GM18951 (cell line): ENCODE data around the gene CDHR1.

ENCODE experiments used
- POLR2A ChIP-seq: IDR thresholded peaks from 4 replicates; pipeline ENCODE4 v1.6.1; 2011; ENCODE audit warnings: mild to moderate bottlenecking; ENCODE audit not compliant: insufficient read length, insufficient read depth; ENCODE audit errors: extremely low read depth
- in situ Hi-C: fragments of 300-500 bp; cut with MboI; formaldehyde crosslinking; loops from one replicate; pipeline ENCODE4 v1.12.0; 2022; ENCODE audit warnings: low sequenced_read_pairs, mixed read lengths, inconsistent platforms; ENCODE audit not compliant: unreplicated experiment

Gene CDHR1

DNA sequence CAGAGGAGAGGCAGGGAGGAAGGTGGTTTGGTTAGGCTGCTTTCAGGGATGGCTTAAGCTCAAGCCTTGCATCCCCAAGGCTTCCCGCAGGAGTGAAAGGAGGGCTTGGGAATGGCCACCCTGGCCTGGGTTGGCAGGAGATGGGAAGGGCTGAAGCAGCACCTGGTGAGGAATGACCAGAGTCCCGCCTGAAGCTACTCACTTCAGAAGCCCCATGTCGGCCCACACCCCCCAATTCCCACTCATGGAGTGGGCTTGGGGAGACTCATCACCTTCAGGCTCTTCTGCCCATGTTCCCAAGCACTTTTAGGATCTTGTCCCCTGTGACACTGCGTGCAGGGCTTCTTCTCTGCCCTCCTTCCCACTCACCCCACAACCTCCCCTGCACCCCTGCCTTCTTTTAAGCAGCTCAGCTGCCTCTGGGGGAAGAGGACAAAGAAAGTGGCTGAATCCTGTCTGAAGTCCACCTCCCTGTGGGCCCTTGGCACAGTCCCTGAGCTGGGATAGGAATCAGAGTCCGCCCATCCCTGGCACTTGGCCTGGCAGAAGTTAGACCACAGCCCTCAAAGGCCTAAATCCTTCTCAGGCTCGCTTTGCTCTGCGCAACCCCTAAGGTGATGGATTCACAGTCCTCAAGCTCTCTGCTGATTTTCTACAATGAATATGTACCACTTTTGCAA is 67.0 kb downstream of the CDHR1 start:
- in situ Hi-C loops = loop anchor here (10.0 kb wide), 2 partner anchors 103 to 273 kb away; no protein-coding TSS in a partner anchor
- no peak for TF ChIP-seq POLR2A

GRCh38 chr10:84262190-84262956 is 68.0 kb downstream of the CDHR1 start:
- in situ Hi-C loops = loop anchor here (10.0 kb wide), 2 partner anchors 102 to 272 kb away; no protein-coding TSS in a partner anchor
- TF ChIP-seq POLR2A = no peak

DNA sequence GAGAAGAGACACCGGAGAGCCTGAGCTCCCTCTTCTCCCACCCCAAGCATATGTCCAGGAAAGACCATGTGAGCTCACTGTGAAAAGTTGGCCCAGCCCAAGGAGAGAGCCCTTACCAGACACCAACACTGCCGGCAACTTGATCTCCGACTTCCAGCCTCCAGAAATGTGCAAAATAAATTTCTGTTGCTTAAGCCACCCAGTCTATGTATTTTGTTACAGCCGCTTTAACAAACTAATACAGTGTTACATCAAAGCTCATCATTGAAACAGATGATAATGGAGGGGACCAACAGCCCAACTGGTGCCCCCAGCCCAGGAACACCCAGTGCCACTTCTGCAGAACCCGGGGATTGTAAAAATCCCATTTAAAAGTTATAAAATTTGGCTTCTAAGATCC is 69.4 kb downstream of the CDHR1 start:
- in situ Hi-C loops = loop anchor here (10.0 kb wide), 2 partner anchors 101 to 271 kb away; no protein-coding TSS in a partner anchor
- TF ChIP-seq POLR2A = no peak

DNA sequence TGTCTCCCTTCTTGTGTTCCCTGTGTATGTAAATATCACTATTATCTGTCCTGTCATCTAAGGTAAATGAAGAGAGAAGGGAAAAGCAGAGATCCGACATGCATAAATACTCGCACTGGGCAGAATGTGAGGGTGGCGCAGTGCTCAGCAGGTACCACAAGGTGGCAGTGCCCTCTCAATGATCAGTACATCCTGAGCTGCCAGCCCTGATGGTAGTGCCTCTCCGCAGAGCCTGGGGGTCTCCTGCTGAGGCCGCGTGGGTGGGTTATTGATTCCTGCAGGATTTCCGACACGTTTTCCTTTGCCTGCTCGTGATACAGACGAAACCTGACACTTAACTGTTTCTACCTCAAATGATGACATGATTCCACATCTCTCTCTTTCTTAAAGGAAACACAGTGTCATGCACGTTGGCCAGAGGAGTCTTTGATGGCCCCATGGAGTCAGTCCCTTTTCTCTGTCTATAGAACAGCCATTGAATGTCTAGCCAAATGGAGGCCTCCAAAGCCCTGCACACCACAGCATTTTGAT is 70.3 kb downstream of the CDHR1 start:
- in situ Hi-C loops = loop anchor here (10.0 kb wide), 2 partner anchors 100 to 270 kb away; no protein-coding TSS in a partner anchor
- no peak for TF ChIP-seq POLR2A

GRCh38 chr10:84265418-84265817 is 71.1 kb downstream of the CDHR1 start:
- TF ChIP-seq POLR2A = no peak
- in situ Hi-C loops = loop anchor here (10.0 kb wide), 2 partner anchors 99 to 269 kb away; no protein-coding TSS in a partner anchor

- in situ Hi-C loops = loop anchor here (10.0 kb wide), 2 partner anchors 97 to 267 kb away; no protein-coding TSS in a partner anchor
- no peak for TF ChIP-seq POLR2A
Measured at GRCh38 chr10:84267503-84268126, 73.3 kb downstream of the CDHR1 start.

DNA sequence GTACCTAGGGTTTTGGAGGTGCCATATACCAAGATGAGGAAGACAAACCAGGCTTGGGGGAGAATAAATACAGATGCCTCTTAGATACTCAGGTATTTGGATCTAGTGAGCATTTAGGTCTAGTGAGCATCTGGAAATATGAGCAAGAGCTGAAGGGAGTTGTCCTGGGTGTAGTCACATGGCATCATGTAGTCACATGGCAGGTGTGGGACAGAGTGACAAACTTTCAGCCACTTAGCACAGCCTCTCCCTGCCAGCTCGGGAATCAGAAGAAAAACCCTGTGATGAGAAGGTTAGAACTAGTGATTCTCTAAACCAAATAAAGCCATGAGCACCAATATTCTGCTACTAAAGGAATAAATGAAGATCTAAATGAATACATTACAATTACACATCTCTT is 74.8 kb downstream of the CDHR1 start:
- no peak for TF ChIP-seq POLR2A
- in situ Hi-C loops = loop anchor here (10.0 kb wide), 2 partner anchors 96 to 266 kb away; no protein-coding TSS in a partner anchor
